GM21526 (cell line): Measurements from ENCODE around the gene RPS6KA2.

Experiments used
- ATAC-seq: cut with Tn5 transposase; IDR thresholded peaks from one replicate; pipeline ENCODE4 v1.9.1; 2021; ENCODE audit warnings: moderate library complexity; ENCODE audit not compliant: unreplicated experiment, low FRiP score

Gene RPS6KA2

DNA sequence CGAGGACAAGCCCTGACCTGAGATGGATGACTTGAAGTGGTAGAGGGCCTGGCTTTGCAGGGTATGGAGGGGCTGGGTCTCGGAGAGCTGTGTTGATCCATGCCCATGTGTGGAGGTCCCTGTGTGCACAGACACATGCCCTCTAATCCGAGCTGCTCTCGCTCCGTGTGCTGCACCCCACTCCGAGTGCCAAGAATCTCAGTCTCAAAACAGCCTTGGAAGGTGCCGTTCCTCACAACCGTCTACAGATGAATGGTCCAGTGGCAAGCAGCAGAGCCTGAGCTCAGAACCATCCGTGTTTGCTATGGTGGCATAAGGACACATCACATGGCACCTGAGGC is 133.0 kb downstream of the RPS6KA2 start:
- ATAC-seq, result no peak

DNA sequence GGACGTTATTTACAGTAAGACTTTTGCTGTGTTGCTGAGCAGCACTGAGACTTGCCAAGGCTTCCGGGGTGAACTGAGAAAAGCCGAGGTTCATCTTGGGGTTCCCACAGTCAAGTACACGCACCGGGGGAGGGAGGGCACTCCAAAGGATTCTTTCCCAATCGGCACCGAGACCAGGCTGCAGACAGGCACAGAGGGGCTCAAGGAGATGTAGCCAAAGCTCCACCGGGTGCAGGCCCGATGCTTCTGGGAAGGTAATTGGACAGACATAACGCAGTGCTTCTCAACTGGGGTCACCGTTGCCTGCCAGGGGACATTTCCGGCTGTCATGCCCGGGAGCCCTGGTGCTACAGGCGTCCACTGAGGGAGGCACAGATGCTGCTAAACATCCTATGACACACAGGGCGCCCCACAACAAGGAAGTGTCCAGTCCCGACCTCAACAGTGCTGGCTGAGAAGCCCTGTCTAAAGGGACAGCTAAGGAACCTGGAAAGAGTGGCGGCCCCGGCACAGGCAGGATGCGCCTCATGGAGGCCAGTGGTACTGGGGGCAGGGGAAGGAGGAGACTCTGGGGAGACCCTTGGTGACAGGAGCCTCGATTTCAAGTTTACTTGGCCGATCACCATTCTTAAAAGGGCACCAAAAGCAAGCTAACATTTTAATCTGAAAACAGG is 133.5 kb downstream of the RPS6KA2 start:
- no peak for ATAC-seq

DNA sequence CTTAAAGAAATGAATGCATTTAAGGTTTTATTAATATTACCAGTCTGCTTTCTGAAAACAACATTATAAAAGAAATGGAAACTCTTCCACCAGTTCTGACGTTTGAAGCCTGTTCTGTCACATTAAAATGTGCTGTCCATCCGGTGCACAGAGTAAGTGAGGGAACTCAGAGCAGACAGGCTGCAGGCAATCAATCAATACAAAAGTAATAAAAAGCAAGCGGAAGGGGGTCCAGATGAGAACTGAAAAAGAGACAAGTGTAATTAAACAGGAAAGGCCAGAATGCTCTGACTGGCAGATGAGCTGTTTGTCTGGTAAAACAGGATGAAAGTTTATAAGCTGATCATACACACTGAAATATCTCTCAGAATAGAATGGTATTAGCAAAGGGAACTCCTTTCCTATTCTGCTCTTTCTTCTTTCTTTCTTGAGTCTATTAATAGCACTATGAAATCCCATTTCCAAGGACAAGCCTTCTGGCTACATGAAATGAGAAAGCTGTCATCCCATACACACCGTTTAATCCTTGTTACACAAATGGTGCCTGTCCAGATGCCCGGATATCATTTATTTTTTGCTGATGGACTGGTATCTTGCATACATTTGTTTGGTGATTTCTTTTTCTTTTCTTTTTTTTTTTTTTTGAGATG is 134.8 kb downstream of the RPS6KA2 start:
- no peak for ATAC-seq

DNA sequence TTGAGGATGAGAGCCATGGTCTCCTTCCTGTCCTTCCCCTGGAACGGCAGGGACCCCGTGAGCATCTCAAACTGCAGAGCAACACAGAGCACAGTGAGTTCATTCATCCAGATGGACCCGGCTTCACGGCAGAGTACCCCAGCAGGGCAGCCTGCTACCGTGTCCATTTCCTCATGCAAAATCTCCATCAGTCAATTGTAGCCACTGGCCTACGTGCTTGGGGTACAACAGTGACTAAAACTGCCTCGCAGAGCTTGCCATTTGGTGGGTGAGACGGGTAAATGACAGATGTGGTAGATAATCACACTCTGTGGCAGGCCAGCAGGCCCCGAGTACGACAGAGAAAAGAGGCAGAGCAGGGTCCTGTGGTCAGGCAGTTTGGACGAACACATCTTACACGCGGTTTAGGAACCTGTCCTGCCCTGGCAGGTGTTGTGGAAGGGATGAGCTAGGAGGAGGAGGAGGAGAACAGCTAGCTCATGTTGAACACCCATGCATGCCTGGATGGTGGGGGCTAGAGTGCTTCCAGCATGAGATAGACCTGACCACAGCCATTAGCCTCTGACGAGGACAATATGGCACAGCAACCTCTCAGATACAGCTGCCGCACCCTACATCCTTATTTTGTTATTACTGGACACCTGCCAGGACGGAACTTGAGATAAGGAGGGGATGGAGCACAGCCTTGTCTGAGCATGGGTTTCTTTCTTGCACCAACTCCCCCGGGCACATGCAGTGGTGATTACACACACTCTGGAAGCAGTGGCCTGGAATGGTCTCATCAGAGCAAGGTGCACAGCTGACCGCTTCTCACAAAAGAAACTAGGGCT is 136.2 kb downstream of the RPS6KA2 start:
- no peak for ATAC-seq

DNA sequence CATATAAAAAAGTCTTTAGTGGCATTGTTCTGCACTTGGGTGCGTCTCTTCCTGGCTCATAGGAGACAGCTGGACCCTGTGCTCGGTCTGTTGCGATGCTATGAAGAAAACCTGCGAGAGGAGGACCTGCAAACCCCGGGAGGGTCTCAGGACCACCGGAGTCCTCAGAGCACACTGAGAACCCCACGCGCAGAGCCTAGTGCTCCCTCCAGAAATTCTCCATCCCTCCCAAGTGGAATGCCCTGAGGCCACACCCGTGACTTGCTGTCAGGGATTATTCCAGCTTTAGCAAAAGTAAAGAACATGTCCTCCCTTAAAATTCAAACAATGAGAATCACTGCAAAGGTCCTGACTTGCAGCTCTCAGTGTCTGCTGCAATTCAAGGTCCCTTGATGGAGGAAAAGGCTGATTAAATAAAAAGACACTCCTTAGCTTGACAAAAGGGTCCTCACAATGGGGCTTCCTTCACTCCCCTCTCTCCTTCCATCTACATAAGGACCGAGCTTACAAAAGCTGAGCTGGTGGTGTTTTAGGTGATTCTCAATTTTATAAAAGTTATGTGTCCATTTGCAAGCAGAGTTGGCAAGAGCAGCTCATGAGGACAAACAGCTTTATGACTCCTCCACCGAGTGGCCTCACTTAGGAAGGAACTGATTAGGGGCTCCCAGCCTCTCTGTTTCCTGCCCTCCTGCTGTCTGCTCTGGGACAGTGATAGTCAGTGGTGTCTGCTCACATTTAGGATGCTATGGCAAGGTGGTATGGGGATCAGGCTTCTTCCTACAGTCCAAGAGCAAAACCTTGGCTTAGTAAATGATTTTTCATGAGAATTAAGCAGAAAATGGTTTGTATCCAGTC is 137.5 kb downstream of the RPS6KA2 start:
- no peak for ATAC-seq

DNA sequence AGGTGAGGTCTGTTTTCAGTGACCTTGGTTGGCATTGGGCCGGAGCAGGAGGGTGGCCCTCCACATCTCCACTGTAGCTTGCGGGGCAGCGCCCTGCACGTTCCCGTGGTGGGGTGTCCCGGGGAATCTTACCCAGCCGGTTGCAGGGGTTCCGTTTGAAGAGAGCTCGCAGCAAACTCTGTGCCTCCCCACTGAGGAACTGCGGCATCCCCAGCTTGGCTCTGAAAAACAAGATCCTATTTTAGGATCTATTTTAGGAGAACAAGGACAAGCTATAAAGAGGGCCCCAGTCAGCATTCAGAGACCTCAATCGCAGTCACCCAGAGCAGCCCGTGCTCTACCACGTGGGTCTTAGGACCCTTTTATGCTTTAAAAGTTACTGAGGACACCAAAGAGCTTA is 138.3 kb downstream of the RPS6KA2 start:
- no peak for ATAC-seq

DNA sequence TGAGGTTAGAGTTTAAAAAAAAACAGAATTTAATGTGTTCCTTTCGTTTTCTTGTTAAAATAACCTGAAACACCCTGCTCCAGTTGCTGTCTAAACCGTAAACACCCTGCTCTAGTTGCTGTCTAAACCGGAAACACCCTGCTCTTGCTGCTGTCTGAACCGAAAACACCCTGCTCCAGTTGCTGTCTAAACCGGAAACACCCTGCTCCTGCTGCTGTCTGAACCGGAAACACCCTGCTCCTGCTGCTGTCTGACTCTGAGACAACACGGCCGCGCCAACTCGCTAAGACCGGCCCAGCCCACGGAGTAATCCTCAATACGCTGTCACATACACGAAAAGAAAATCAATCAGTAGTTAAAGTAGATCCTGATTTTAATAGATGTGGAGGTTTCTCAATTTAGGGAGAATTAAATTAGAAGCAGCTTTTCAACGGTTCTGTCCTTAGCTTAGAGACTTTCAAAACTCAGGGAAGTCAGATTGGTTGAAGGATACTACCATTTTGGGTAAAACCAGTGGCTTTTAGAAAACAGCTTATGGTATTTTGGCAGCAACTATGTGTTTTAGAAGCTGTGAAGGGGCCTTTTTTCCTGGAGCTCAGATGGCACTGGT is 138.9 kb downstream of the RPS6KA2 start:
- peak; percentile 90 for ATAC-seq

DNA sequence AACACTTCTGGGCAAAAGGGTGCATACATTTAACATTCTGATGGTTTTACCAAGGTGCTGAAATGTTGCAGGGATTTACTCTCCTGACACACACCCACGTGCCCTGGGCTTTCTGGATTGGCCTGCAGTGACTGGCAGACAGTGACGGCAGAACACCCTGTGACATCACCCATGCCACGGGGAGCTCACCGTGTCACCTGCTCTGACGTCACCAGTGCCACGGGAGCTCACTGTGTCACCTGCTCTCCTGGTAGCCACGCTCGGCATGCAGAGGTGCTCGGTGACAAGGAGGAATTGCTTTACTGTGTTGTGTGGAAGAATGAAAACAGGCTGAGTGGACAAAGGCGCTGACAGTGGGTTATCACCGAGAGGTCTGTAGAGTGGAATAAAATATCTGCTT is 139.9 kb downstream of the RPS6KA2 start:
- no peak for ATAC-seq

DNA sequence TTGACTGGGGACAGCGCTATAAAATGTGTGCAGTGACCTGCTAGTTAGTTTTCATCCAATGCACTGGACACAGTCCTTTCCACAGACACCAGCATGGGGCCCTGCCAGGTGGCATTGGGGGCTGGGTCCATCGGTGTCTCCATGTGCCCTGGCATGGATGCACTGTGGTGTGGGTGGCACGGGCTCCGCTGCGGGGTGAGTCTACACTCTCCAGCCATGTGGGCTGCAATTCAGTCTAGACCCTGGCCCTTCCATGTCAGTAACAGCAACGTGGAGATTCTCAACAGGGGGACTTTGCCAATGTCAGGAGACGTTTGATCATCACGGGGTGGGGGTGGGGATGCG is 140.5 kb downstream of the RPS6KA2 start:
- no peak for ATAC-seq

DNA sequence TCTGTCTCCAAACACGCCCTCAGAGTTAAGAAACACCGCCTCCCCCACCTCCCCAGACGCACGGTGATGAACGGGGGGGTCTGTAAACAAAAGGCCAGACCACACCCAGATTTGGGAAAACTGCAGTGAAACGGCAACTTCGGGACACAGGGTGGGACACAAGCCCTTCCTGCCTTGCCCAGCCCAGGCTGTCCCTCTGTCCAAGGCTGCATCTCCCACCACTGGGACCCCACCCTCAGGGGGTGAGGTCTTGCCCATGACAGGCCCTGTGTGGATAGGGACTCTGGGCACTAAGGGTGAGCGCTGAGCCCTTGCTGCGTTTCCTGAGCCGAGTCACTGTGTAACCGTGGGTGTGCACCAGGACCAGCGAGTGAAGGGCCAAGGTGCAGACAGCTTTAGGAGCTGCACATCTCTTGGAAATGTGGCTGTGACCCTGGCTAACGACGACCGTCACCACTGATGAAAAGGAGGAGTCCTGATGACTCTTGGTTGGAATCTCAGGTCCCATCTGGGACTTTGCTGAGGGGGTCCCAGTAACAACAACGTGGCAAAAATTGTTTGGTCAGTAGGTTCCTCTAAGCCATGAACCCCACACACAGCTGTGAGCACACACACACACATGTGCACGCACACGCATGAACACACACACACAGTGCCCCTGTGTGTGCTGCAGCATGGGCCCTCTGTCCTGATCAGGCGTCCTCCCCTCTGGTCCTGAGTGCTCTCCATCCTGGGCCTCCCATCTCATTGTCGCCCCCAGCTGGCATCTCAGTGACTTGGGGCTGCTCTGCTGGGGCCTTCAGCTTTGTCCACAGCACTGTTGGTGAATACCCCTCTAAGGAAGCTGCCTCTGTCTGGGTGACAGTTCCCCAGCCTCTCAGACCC is 141.2 kb downstream of the RPS6KA2 start:
- no peak for ATAC-seq

DNA sequence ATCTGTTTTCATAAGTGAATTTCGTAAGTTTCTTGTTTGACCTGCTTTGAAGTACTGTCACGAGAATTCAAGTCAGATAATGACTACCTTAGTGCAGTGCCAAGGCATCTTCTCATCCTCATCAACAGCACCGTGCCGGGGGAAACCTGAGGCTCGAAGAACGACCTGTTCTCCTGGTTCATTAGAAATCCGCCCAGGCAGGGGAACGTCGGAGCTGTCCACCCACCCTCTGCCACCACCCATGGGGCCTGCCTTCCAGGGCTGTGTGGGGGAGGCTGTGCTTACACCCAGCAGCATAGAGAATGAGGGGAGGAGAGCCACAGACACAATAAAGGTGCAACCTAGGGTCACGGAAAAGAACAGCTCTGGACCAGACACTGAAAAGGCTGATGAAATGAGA is 142.2 kb downstream of the RPS6KA2 start:
- no peak for ATAC-seq

DNA sequence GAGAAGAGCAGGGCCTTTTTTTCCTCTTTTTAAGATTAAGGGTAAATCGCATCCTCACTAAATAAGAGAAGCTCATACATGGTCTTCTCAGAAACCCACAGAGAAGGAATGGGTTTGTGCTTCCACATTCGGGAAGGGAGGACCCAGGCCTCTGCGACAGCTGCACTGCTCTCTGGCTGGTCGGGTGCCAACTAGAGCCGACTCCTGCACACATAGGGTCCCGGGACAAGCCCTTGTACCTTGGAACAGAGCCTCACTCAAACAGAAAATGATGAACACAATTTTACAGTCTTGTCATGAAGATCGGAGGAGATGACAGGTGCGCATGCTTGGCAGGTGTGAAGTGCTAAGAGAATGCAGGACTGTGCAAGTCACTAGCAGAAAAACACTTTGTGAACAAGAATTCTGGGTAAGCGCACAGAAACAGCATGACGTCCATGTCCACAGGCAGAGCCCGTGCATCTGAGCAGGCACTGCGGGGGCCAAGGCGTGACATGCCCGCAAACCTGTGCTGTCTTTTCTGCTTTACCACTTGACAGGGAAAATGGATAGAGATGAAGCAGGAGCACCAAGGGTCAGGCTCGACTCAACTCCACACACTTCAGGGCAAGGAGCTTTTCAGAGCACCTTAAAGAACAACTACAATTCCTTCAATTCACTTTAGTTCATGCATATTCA is 143.3 kb downstream of the RPS6KA2 start:
- no peak for ATAC-seq

DNA sequence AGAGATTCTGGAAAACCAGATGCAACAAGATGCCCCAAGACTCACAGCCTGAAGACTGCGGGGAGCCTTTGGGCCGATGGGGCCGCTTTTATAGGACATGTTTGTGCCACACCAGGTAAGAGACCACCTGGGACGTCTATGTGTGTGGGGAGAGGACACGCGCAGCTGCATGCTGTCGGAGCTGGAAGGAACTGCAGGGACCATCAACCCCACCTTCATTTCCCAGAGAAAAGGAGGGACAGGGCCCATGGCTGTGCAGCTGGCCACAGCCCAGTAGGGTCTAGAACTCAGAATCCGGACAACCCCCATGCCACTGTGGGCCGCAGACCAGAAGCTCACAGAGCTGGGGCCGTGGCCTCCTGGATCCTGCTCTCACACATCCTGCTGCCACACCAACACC is 144.0 kb downstream of the RPS6KA2 start:
- no peak for ATAC-seq

DNA sequence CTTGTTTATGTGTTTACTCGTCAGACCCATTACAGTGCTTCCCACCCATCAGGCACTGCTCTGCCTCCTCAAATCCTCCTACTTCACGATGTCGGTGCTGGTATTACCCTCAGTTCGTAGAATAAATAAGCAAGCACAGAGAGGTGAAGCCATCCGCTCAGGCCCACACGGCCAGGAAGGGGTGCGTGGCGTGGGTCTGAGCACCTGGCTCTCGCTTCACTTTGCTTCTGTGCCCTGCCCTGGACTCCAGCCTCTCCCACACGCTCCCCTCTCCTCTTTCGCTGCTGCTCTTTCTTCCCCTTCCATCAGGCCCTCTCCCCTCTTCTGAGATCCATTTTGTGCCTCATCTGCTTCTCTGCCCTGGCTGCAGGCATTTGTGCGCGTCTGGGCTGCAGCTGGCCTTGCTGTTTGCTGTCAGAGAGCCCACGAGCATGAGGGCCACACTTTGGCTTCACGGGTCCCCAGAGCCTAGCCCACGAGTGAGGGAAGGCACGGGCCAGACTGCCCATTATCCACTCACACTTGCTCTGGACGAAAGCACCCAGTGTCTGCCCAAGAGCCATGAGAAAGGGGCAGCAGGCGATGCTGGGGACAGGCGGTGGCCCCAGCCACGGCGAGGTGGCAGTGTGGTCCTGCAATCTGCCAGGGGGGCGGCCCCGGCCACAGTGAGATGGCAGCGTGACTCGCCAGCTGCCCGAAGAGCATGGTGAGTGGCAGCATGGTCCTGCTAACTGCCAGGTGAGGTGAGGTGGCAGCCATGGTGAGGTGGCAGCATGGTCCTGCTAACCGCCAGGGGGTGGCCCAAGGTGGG is 148.1 kb downstream of the RPS6KA2 start:
- no peak for ATAC-seq

DNA sequence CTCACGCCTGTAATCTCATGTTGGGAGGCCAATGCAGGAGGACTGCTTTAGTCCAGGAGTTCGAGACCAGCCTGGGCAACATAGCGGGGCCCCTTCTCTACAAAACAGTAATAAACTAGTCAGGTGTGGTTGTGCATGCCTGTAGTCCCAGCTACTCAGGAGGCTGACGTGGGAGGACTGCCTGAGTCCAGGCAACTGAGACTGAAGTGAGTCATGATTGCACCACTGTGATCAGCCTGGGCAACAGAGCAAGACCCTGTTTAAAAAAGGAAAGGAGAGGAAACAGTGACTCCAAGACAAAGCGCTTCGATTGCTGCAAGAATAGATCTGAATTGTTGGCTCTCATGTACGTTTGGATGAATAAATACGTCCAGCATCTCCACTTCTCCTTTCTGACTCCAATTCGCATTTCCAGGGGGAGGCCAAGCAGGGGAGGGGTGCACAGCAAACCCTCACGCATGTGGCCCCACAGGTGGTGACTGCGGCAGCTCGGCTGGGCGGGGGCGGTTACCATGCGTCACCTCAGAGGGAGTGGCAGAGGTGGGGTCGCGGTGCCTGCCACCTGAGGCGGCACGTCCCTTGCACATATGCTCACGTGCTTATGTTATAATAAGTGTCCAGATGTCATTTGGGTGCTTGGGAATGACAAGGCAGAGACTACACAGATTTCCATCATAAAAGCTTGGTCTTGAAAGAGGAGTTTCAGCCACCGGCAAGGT is 149.2 kb downstream of the RPS6KA2 start:
- ATAC-seq, result no peak

DNA sequence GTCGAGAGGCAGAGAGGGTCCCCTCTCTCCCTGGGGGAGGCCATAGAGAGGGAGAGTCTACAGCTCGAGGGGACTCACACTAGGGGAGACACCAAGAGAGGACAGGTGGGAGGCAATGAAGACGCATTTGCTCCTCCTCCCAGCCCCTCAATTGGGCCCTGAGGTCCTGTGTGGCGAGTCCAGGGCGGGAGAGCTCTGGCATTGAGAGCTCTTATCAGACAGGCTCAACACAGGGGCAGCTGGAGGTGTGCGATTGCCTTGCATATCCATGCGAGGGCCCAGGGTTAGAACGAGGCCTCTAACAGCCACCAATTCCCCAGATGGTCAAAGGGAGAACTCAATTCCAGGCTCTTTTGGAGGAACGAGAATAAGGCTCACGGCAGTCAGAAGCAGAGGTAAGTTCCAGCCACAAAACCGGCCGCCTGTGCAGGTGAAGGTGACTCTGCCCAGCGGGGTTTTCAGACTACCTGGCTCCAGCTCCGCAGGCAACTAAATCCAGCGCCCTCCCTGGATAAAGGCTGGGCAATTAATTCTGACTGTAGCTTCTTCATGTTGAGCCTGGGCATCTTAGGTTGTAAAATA is 150.3 kb downstream of the RPS6KA2 start:
- no peak for ATAC-seq

DNA sequence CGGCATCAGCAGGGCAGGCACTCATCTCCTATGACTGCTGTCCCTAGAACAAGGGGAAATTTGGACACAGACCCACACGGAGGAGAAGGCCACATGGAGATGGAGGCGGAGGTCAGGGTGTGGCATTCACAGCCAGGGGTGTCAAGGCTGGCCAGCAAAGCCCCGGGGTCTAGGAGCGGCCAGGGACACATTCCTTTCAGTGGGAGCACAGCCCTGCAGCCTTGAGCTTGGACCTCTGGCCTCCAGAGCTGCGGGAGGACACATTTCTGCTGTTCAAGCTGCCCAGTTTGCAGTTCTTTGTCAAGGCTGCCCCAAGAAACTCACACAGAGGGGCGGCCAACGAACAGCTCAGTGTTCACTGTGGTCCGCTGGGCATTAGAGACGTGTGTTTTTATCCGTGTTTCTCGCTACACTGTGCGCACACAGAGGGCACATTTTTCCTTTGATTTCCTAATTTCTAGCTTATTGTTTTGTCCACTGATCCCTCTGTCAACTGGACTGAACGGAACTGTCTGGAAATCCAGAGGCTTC is 150.9 kb downstream of the RPS6KA2 start:
- no peak for ATAC-seq
